Heart right ventricle (tissue), 16 donors: Measurements from ENCODE around the gene MRPS24. TPM values are rescaled to one million over a fixed set of nuclear protein-coding genes. Genes with fewer than 3 reads are reported as not detected.

Source experiments
- ATAC-seq, 8 donors: fragments of 200-7000 bp; cut with Tn5 transposase; one replicate each; pipeline ENCODE4 v1.9.1; 2020; ENCODE audit warnings: mild to moderate bottlenecking in 8 of 8, moderate library complexity in 8 of 8, moderate number of reproducible peaks in 1 of 8
- DNase-seq, 2 donors: peaks; one replicate each; pipeline ENCODE4 v3.0.0-alpha.2; 2020
- H3K27ac ChIP-seq, 10 donors: fragments of 200-600 bp; sonication (generic) in 2 of 10; one replicate each; pipeline versions ENCODE4 v1.5.0 to v1.8.0; 2020 to 2022; ENCODE audit warnings: mild to moderate bottlenecking in 3 of 10
- H3K27me3 ChIP-seq, 7 donors: fragments of 200-600 bp; one replicate each; pipeline ENCODE4 v1.8.0; 2021 to 2022; ENCODE audit warnings: mild to moderate bottlenecking in 2 of 7
- H3K36me3 ChIP-seq, 9 donors: fragments of 200-600 bp; sonication (generic) in 1 of 9; one replicate each; pipeline versions ENCODE4 v1.5.0 to v1.8.0; 2020 to 2022; ENCODE audit warnings: mild to moderate bottlenecking in 2 of 9
- H3K4me1 ChIP-seq, 9 donors: fragments of 200-600 bp; sonication (generic) in 1 of 9; one replicate each; pipeline versions ENCODE4 v1.5.0 to v1.8.0; 2020 to 2022; ENCODE audit warnings: mild to moderate bottlenecking in 4 of 9
- H3K4me3 ChIP-seq, 10 donors: fragments of 200-600 bp; sonication (generic) in 2 of 10; one replicate each; pipeline versions ENCODE4 v1.5.0 to v1.8.0; 2020 to 2022; ENCODE audit warnings: mild to moderate bottlenecking in 7 of 10, moderate library complexity in 2 of 10
- H3K9me3 ChIP-seq, 11 donors: fragments of 200-600 bp in 10 of 11; sonication (generic) in 2 of 11; one replicate each; pipeline versions ENCODE4 v1.5.0 to v1.8.0; 2013 to 2022; ENCODE audit warnings: mild to moderate bottlenecking in 2 of 11, control low read depth in 1 of 11, moderate library complexity in 1 of 11
- WGBS, 2 donors: extraction: QIAGEN DNeasy Blood & Tissue Kit; methylation state at CpG; one replicate each; pipeline ENCODE4 v1.1.7; 2013; ENCODE audit warnings: inconsistent platforms in 1 of 2; 5-methylcytosine and 5-hydroxymethylcytosine counted together
- intact Hi-C, 10 donors: fragments of 100-400 bp; cut with DNase I; formaldehyde crosslinking; loops; one replicate each; pipeline versions ENCODE4 v1.11.1 to v1.14.2; 2022
- polyA plus RNA-seq, 2 donors: library from polyadenylated mRNA; stranded (reverse); fragments of 200-250 nt; gene quantifications; one replicate each; pipeline ENCODE4 v1.2.3, GENCODE V29; 2013
- total RNA-seq, 10 donors: library from RNA; stranded (reverse); fragmentation: NEBNext Ultra II Directional in 3 of 10; extraction: Animal tissue kit (Norgen Biotek cat#: 25700) in 3 of 10; gene quantifications; one replicate each; pipeline versions ENCODE4 v1.2.1 to v1.2.4, GENCODE V29; 2021 to 2023
- TF ChIP-seq, protein P1 (sequence below), 9 donors: fragments of 200-600 bp; sonication (generic) in 2 of 9; IDR thresholded peaks; one replicate each; pipeline versions ENCODE4 v1.5.0 to v1.8.0; 2021 to 2022; ENCODE audit warnings: antibody characterized with exemption in 9 of 9, mild to moderate bottlenecking in 5 of 9, moderate library complexity in 1 of 9
- donor health status: Arrhythmogenic right ventricular cardiomyopathy.
- donor health status: ischemic (EF 13 %, LVEDD 7.1; RV severe dilation, severe dysfunction).
- donor health status: healthy with polysubstance abuse.
- donor health status: DM: no; HTN: yes; CAD: no.
- donor health status: DM: no; HTN: no; CAD: no.
- donor health status: ischemic (EF 25% LVEDD 6.9; RV normal size, moderate dysfunction).
- donor health status: ischemic (EF 25% LVEDD 5.7; RV mildly dilated, moderate dysfunction).
- donor health status: healthy.
- donor health status: DM: yes; HTN: yes; CAD: no.
- donor health status: Ischemic cardiomyopathy.
- donor health status: ischemic (EF 35%, LVEDD 5.7; RV mildly dilated, moderate dysfunction).
- donor health status: nonischemic (EF 11% LVEDD 7.7; RV severe dilation, severe dysfunction).
- donor health status: DM: yes; HTN: yes; CAD: no.
- donor health status: PGD.
- donor health status: ischemic (EF 29% LVEDD 5.4; RV normal size, mild dysfunction).
- donor health status: nonischemic (EF 23%, LVEDD 6.1; RV moderate dilation, normal function).

The MRPS24 gene
- total and polyA plus RNA-seq, 12 donors, result 124 to 227 (median 157) TPM

DNA sequence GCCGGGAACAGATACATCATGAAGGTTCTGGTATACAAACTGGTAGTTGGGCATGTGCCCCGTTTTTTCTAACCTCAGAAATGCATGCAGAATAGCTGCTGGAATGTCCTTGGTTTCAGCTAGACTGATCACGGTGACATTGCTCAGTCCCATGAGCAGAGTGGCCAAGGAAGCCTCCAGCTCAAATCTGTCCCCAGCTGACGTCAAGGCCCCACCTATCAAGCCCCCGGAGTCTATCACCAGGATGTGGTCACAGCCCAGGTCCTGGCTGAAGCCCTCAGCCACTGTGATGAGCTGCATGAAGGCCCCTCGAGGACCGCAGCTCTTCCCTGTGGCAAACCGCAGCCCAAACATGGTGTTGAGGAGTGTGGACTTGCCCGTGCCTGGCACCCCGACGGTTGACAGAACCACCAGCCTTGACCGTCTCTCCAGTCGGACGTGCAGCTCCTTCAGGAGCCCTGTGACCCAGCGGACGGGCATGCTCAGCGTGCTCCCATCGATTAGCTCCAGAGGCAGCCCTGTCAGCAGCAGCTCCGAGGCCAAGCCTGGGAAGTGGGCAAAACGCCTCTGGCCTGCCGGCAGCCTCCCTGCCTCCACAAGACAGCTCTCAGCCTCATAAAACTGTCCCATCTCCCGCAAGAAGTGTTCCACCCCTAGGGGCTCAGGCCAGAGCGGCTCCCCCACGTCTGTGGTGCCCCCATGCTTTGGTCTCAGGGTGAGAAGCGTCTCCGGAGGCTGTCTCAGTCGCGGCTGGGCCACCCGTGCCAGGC, 7.8 kb upstream of the MRPS24 start:
- H3K4me3 ChIP-seq, result no peak overlapping the region
- no peaks in the 10 kb centered on the region for H3K27me3 ChIP-seq
- WGBS, 2 donors, result 92 to 93% methylated on average over 29 of the region's 29 CpGs
- intact Hi-C loops, result no loop called here
- DNase-seq (no peak), ATAC-seq (peak in 1 of 8 donors; percentile 10)
- H3K36me3 ChIP-seq, result peaks cover 0 to 82% (median 25%) of the 10 kb centered on the region in 9 donors
- TF ChIP-seq, protein P1, sequence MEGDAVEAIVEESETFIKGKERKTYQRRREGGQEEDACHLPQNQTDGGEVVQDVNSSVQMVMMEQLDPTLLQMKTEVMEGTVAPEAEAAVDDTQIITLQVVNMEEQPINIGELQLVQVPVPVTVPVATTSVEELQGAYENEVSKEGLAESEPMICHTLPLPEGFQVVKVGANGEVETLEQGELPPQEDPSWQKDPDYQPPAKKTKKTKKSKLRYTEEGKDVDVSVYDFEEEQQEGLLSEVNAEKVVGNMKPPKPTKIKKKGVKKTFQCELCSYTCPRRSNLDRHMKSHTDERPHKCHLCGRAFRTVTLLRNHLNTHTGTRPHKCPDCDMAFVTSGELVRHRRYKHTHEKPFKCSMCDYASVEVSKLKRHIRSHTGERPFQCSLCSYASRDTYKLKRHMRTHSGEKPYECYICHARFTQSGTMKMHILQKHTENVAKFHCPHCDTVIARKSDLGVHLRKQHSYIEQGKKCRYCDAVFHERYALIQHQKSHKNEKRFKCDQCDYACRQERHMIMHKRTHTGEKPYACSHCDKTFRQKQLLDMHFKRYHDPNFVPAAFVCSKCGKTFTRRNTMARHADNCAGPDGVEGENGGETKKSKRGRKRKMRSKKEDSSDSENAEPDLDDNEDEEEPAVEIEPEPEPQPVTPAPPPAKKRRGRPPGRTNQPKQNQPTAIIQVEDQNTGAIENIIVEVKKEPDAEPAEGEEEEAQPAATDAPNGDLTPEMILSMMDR (IDR thresholded peaks at IDR 0.05), result no peak
- peak overlapping the region in 5 of 10 donors; percentile 31 to 65 (median 51) for H3K27ac ChIP-seq
- H3K9me3 ChIP-seq, result no peaks in the 10 kb centered on the region
- H3K4me1 ChIP-seq, result peaks cover 12 to 47% (median 40%) of the 10 kb centered on the region in 9 donors

DNA sequence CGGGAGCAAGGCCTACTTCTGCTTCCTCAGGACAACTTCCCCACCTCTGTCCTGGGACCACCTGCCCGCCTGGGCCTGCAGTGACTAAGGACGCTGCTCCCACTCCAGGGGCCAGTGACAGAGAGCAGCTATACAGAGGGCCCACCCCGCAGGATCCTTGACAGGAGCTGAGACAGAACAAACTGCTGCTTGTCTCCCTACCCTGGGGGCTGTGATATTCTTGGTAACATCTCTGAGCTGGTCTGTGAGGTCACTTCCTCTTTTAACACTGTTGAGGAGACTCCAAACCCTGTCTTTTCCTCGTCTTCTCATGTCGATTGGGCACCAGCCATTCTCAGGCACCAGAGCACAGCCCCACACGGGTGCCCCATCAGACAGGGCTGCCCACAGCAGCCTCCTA, 6.9 kb upstream of the MRPS24 start:
- TF ChIP-seq, protein P1 (IDR thresholded peaks at IDR 0.05), result no peak
- Histone ChIP-seq H3K36me3 (peaks cover 0 to 73% (median 25%) of the 10 kb centered on the region in 9 donors), H3K27me3 (no peaks in the 10 kb centered on the region), H3K4me1 (peaks cover 13 to 57% (median 42%) of the 10 kb centered on the region in 9 donors), H3K27ac (no peak overlapping the region), H3K9me3 (no peaks in the 10 kb centered on the region), H3K4me3 (no peak overlapping the region)
- DNase-seq (no peak), ATAC-seq (no peak)
- WGBS, 2 donors, result 83 to 86% methylated on average over 7 of the region's 7 CpGs
- intact Hi-C loops, result no loop called here

DNA sequence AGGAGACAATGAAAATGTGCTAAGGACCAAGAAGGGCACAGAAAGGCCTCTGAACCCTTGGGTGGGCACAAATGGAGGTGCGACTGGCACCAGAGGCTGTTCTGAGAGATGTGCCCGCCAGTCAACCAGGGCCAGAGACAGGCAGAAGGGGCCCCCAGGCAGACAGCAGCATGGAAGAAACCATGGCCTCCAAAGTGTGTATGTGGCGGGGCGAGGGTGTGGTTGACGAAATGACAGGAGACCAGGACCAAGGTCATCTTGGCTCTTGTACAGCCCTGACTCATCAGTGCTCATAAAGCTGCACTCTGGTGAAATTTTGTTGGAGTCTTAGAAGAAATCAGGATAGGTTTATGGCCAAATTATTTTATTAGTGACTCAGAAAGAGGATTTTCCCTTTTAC, 4.0 kb upstream of the MRPS24 start:
- Histone ChIP-seq H3K4me3 (no peak overlapping the region), H3K27ac (peak overlapping the region in 7 of 10 donors; percentile 55 to 79 (median 63)), H3K27me3 (no peaks in the 10 kb centered on the region), H3K36me3 (peaks cover 0 to 45% (median 20%) of the 10 kb centered on the region in 9 donors), H3K9me3 (no peaks in the 10 kb centered on the region), H3K4me1 (peaks cover 13 to 57% (median 38%) of the 10 kb centered on the region in 9 donors)
- ATAC-seq, result peak in 1 of 8 donors; percentile 30
- 78 to 87% methylated on average over 5 of the region's 5 CpGs for WGBS, 2 donors
- intact Hi-C loops, result no loop called here
- TF ChIP-seq, protein P1 (IDR thresholded peaks at IDR 0.05), result no peak
- peak in 1 of 2 donors; percentile 39 for DNase-seq

DNA sequence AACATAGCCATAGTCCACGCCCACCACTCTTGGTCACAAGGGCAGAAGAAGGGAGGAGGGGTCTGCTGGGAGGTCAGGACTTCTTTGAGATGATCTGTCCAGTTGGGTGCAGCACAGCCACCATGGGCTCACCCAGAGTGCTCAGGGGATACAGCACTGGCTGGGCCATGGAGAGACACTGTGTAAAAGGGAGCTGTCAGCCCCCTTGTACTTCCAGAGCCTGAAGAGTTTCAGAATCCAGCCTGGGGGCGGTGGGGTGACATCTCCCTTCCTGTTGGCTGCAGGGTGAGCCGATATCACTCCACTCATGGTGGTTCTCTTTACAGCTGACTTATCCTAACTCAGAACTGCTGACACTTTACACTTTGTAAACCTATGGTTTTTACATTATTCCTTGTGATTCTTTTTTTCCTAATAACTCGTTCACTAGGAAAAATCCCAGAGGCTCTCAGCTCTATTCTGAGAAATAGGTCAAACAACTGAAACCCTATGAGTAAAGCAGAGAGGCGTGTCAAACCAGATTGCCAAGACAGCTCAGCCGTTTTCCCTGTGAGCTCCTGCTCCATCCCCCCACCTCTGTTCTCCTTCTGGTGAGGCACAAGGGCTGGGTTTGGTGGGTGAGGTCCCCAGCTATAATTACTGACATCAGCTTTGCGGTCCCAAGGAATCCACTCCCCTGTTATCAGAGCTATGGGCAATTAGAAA, 3.2 kb upstream of the MRPS24 start:
- peak overlapping the region in 8 of 10 donors; percentile 44 to 79 (median 61) for H3K27ac ChIP-seq
- intact Hi-C loops, result loop anchor here in 1 of 10 donors (1.0 kb wide), 1 partner anchor 29 kb away; no protein-coding TSS in a partner anchor
- H3K4me1 ChIP-seq, result peaks cover 10 to 61% (median 34%) of the 10 kb centered on the region in 9 donors
- TF ChIP-seq, protein P1 (IDR thresholded peaks at IDR 0.05), result no peak
- ATAC-seq (peak in 4 of 8 donors; percentile 8 to 32 (median 19)), DNase-seq (no peak)
- H3K36me3 ChIP-seq, result peaks cover 0 to 39% (median 17%) of the 10 kb centered on the region in 9 donors
- no peak overlapping the region for H3K4me3 ChIP-seq
- no peaks in the 10 kb centered on the region for H3K9me3 ChIP-seq
- 35 to 42% methylated on average over 7 of the region's 7 CpGs for WGBS, 2 donors
- H3K27me3 ChIP-seq, result no peaks in the 10 kb centered on the region
